K562 (cell line): ENCODE data around the gene MIB2. TPM values are rescaled to one million over a fixed set of nuclear protein-coding genes. Genes with fewer than 3 reads are reported as not detected.
A peak's percentile ranks its signal among the peaks of the same experiment; 100 is the strongest.

Experiments
- BHLHE40 ChIP-seq: IDR thresholded peaks from 2 replicates; pipeline ENCODE4 v1.6.1; 2011; ENCODE audit warnings: low read length, improper control_type of control experiment
- DACH1 ChIP-seq: fragments of 450-650 bp; IDR thresholded peaks from 2 replicates; pipeline ENCODE4 v1.6.1; 2018; ENCODE audit not compliant: partially characterized antibody
- GTF2A2 ChIP-seq: IDR thresholded peaks from 2 replicates; pipeline ENCODE4 v1.6.1; 2016; ENCODE audit warnings: mild to moderate bottlenecking, missing genetic modification characterization, missing compliant biosample characterization
- MTF1 ChIP-seq: fragments of 250-450 bp; sonication (Bioruptor Pico); IDR thresholded peaks from 2 replicates; pipeline ENCODE4 v1.9.0; 2021; ENCODE audit warnings: moderate library complexity, mild to moderate bottlenecking, inconsistent platforms, borderline replicate concordance
- NR2F6 ChIP-seq: fragments of 450-650 bp; formaldehyde crosslinking; IDR thresholded peaks from 2 replicates; pipeline ENCODE4 v1.4.0; 2020; ENCODE audit warnings: mild to moderate bottlenecking
- NR4A1 ChIP-seq, 2 experiments: fragments of 250-450 bp in 1 of 2; fragments of 450-650 bp in 1 of 2; sonication (Bioruptor Pico) in 1 of 2; IDR thresholded peaks; 2 replicates each; pipeline versions ENCODE4 v1.4.0 to v1.6.1; 2016 to 2020; ENCODE audit warnings: mild to moderate bottlenecking in 2 of 2, missing compliant biosample characterization in 1 of 2, missing genetic modification characterization in 1 of 2, moderate library complexity in 1 of 2
- RFX7 ChIP-seq: fragments of 250-450 bp; sonication (Bioruptor Pico); IDR thresholded peaks from 2 replicates; pipeline ENCODE4 v1.5.1; 2021; ENCODE audit warnings: mild to moderate bottlenecking
- SIN3A ChIP-seq, 2 experiments: fragments of 150-350 bp in 1 of 2; IDR thresholded peaks; 2 replicates each; pipeline ENCODE4 v1.6.1; 2011 to 2016; ENCODE audit warnings: borderline replicate concordance in 2 of 2, low read depth in 2 of 2, low read length in 2 of 2, mild to moderate bottlenecking in 2 of 2, moderate library complexity in 2 of 2; ENCODE audit not compliant: control insufficient read depth in 1 of 2
- SIN3B ChIP-seq: fragments of 450-650 bp; IDR thresholded peaks from 2 replicates; pipeline ENCODE4 v1.6.1; 2017; ENCODE audit warnings: low read depth, mild to moderate bottlenecking, moderate library complexity
- STAT5B ChIP-seq: fragments of 250-450 bp; sonication (Bioruptor Pico); IDR thresholded peaks from 2 replicates; pipeline ENCODE4 v1.8.0; 2021; ENCODE audit warnings: mild to moderate bottlenecking, inconsistent platforms
- ZFP1 ChIP-seq: fragments of 450-650 bp; formaldehyde crosslinking; IDR thresholded peaks from 2 replicates; pipeline ENCODE4 v1.4.0; 2020; ENCODE audit warnings: mild to moderate bottlenecking, mixed read lengths
- ZNF263 ChIP-seq: sonication (generic); formaldehyde crosslinking; IDR thresholded peaks from 2 replicates; pipeline ENCODE4 v1.8.0; 2022; ENCODE audit warnings: mild to moderate bottlenecking, missing genetic modification reagents, borderline replicate concordance
- ZNF354B ChIP-seq: fragments of 250-450 bp; sonication (Bioruptor Pico); IDR thresholded peaks from 2 replicates; pipeline ENCODE4 v1.4.0; 2020
- polyA plus RNA-seq, 8 experiments: library from polyadenylated mRNA; depleted of rRNA in 4 of 8; stranded (reverse) in 5 of 8; unstranded in 3 of 8; fragments of >200 nt; fragmentation: Nextera tagmentation in 2 of 8; fragmentation: Illumina TruSeq in 1 of 8; extraction: Ambion mirVana in 2 of 8; extraction: Trizol in 1 of 8; gene quantifications; 2 replicates each; pipeline versions ENCODE4 v1.2.1 to v1.2.3, GENCODE V29; 2011 to 2014; ENCODE audit warnings: inconsistent platforms in 1 of 8, missing spikeins in 1 of 8
- total RNA-seq, 7 experiments: library from RNA; depleted of rRNA in 6 of 7; stranded (reverse); fragments of >200 nt in 6 of 7; fragmentation: Illumina TruSeq in 2 of 7; extraction: Trizol in 2 of 7; gene quantifications; 2 replicates each; pipeline versions ENCODE4 v1.2.1 to v1.2.3, GENCODE V29; 2011 to 2021; ENCODE audit warnings: low replicate concordance in 1 of 7
- TF ChIP-seq, protein P1 (sequence below), 3 experiments: fragments of 200-800 bp in 1 of 3; sonication (Bioruptor generic) in 1 of 3; sonication (generic) in 1 of 3; formaldehyde crosslinking in 1 of 3; IDR thresholded peaks; 2 replicates each; pipeline versions ENCODE4 v1.6.1 to v1.8.0; 2016 to 2022; ENCODE audit warnings: mild to moderate bottlenecking in 2 of 3, missing compliant biosample characterization in 2 of 3, missing genetic modification characterization in 2 of 3, missing genetic modification reagents in 1 of 3
- TF ChIP-seq, protein P2 (sequence below), 2 experiments: fragments of 450-650 bp in 1 of 2; sonication (generic) in 1 of 2; formaldehyde crosslinking in 1 of 2; IDR thresholded peaks in 1 of 2; conservative IDR thresholded peaks in 1 of 2; 2 replicates each; pipeline versions ENCODE4 v1.6.1 to v1.8.1; 2016 to 2023; ENCODE audit warnings: mild to moderate bottlenecking in 2 of 2, moderate library complexity in 2 of 2, inconsistent platforms in 1 of 2, missing genetic modification reagents in 1 of 2
- TF ChIP-seq, protein P3 (sequence below), 2 experiments: fragments of 450-650 bp; IDR thresholded peaks; 2 replicates each; pipeline ENCODE4 v1.6.1; 2018; ENCODE audit warnings: mild to moderate bottlenecking in 2 of 2, low read depth in 1 of 2; ENCODE audit not compliant: partially characterized antibody in 2 of 2
- TF ChIP-seq, protein P4 (sequence below): sonication (generic); formaldehyde crosslinking; IDR thresholded peaks from 2 replicates; pipeline ENCODE4 v1.9.0; 2022; ENCODE audit warnings: mild to moderate bottlenecking, missing genetic modification reagents
- TF ChIP-seq, protein P5 (sequence below): fragments of 450-650 bp; formaldehyde crosslinking; IDR thresholded peaks from 2 replicates; pipeline ENCODE4 v1.4.0; 2022; ENCODE audit warnings: missing genetic modification characterization

The MIB2 gene
- total and polyA plus RNA-seq, 9 of the 15 experiments (the other 6 are each of a cell fraction or from before 2014, with no cell fraction given): 0.04 to 17.0 (median 4.9) TPM; not detected in 1

DNA sequence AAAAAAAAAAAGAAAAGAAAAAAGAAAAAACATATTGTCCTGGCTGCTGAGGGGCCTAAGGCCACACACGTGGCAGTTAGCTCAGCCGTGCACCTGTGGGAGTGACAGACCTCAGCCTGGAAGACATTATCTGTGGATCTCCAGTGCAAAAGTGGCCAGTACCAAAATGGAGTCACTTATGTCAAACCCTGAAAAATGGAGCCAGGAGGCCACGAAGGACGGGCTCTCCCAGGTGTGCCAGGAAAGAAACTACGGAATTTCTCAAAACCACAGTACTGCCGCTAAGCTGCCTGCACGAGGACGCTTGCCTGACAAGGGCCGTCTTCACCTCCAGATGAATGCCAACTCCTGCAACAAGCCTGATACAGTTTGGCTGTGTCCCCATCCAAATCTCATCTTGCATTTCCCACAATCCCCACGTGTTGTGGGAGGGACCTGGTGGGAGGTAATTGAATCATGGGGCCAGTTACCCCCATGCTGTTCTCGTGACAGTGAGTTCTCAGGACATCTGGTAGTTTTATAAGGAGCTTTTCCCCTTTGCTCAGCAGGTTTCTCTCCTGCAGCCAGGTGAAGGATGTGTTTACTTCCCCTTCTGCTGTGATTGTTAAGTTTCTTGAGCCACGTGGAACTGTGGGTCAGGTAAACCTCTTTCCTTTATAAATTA is 5.3 kb upstream of the MIB2 start (continued):
- TF ChIP-seq ZFP1 (CRISPR knock-in tag): 0 out of 2 replicates have a peak, but pooled peaks have one; percentile 50
- TF ChIP-seq, protein P1, sequence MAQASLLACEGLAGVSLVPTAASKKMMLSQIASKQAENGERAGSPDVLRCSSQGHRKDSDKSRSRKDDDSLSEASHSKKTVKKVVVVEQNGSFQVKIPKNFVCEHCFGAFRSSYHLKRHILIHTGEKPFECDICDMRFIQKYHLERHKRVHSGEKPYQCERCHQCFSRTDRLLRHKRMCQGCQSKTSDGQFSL (CRISPR knock-in tag; IDR thresholded peaks at IDR 0.05): no peak
- TF ChIP-seq, protein P1 (tag; IDR thresholded peaks at IDR 0.05): peak in 1 of 2 experiments; percentile 96; a peak in 2 of 4 replicates
- TF ChIP-seq, protein P2, sequence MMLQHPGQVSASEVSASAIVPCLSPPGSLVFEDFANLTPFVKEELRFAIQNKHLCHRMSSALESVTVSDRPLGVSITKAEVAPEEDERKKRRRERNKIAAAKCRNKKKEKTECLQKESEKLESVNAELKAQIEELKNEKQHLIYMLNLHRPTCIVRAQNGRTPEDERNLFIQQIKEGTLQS (IDR thresholded peaks at IDR 0.05): no peak
- TF ChIP-seq, protein P2 (CRISPR knock-in tag; conservative IDR thresholded peaks at IDR 0.05): no peak
- no peak for TF ChIP-seq SIN3A (IDR thresholded peaks at IDR 0.05; ENCODE audit: borderline replicate concordance in 2 of 2, control insufficient read depth in 1 of 2, low read depth in 2 of 2, low read length in 2 of 2)
- TF ChIP-seq BHLHE40: no peak
- no peak for TF ChIP-seq DACH1
- peak; percentile 89 for TF ChIP-seq ZNF354B (CRISPR knock-in tag)
- peak; percentile 52; the same call in 1 of the 2 replicates for TF ChIP-seq NR2F6 (CRISPR knock-in tag)
- TF ChIP-seq, protein P3, sequence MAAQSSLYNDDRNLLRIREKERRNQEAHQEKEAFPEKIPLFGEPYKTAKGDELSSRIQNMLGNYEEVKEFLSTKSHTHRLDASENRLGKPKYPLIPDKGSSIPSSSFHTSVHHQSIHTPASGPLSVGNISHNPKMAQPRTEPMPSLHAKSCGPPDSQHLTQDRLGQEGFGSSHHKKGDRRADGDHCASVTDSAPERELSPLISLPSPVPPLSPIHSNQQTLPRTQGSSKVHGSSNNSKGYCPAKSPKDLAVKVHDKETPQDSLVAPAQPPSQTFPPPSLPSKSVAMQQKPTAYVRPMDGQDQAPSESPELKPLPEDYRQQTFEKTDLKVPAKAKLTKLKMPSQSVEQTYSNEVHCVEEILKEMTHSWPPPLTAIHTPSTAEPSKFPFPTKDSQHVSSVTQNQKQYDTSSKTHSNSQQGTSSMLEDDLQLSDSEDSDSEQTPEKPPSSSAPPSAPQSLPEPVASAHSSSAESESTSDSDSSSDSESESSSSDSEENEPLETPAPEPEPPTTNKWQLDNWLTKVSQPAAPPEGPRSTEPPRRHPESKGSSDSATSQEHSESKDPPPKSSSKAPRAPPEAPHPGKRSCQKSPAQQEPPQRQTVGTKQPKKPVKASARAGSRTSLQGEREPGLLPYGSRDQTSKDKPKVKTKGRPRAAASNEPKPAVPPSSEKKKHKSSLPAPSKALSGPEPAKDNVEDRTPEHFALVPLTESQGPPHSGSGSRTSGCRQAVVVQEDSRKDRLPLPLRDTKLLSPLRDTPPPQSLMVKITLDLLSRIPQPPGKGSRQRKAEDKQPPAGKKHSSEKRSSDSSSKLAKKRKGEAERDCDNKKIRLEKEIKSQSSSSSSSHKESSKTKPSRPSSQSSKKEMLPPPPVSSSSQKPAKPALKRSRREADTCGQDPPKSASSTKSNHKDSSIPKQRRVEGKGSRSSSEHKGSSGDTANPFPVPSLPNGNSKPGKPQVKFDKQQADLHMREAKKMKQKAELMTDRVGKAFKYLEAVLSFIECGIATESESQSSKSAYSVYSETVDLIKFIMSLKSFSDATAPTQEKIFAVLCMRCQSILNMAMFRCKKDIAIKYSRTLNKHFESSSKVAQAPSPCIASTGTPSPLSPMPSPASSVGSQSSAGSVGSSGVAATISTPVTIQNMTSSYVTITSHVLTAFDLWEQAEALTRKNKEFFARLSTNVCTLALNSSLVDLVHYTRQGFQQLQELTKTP (IDR thresholded peaks at IDR 0.05; ENCODE audit: low read depth in 1 of 2, partially characterized antibody in 2 of 2): no peak
- TF ChIP-seq, protein P4, sequence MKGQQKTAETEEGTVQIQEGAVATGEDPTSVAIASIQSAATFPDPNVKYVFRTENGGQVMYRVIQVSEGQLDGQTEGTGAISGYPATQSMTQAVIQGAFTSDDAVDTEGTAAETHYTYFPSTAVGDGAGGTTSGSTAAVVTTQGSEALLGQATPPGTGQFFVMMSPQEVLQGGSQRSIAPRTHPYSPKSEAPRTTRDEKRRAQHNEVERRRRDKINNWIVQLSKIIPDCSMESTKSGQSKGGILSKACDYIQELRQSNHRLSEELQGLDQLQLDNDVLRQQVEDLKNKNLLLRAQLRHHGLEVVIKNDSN (CRISPR knock-in tag): peak; percentile 21; the same call in 1 of the 2 replicates
- no peak for TF ChIP-seq ZNF263
- peak; percentile 79; the same call in 1 of the 2 replicates for TF ChIP-seq MTF1 (CRISPR knock-in tag)
- TF ChIP-seq SIN3B: no peak
- TF ChIP-seq NR4A1 (CRISPR knock-in tag; IDR thresholded peaks at IDR 0.05): peak; percentile 95
- TF ChIP-seq NR4A1 (tag; IDR thresholded peaks at IDR 0.05): peak; percentile 97
- TF ChIP-seq STAT5B (CRISPR knock-in tag): peak; percentile 57; the same call in 1 of the 2 replicates
- TF ChIP-seq GTF2A2: peak; percentile 90
- TF ChIP-seq RFX7 (CRISPR knock-in tag): no peak
- TF ChIP-seq, protein P5, sequence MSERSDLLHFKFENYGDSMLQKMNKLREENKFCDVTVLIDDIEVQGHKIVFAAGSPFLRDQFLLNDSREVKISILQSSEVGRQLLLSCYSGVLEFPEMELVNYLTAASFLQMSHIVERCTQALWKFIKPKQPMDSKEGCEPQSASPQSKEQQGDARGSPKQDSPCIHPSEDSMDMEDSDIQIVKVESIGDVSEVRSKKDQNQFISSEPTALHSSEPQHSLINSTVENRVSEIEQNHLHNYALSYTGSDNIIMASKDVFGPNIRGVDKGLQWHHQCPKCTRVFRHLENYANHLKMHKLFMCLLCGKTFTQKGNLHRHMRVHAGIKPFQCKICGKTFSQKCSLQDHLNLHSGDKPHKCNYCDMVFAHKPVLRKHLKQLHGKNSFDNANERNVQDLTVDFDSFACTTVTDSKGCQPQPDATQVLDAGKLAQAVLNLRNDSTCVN (CRISPR knock-in tag): peak; percentile 75; the same call in 1 of the 2 replicates
